Prostate gland (tissue), 2 donors: Measurements from ENCODE around the gene HOMEZ. TPM values are rescaled to one million over a fixed set of nuclear protein-coding genes. Genes with fewer than 3 reads are reported as not detected.
"Not testable (repeated sequence)": the region's sequence is repeated elsewhere in the genome, so short reads cannot be mapped to it uniquely, and the experiment has no call there.

Experiments used
- DNase-seq: peaks from one replicate; pipeline ENCODE4 v3.0.0-alpha.2; 2019; ENCODE audit warnings: low spot score
- H3K27ac ChIP-seq, 2 donors: fragments of 200-600 bp; sonication (generic); 2 replicates each; pipeline ENCODE4 v1.5.1; 2017 to 2019
- H3K27me3 ChIP-seq: fragments of 200-600 bp; sonication (generic); replicated peaks from 2 replicates; pipeline ENCODE4 v1.5.1; 2019; ENCODE audit not compliant: insufficient read depth
- H3K36me3 ChIP-seq, 2 donors: fragments of 200-600 bp; sonication (generic); 1 replicate in 1 of 2; 2 replicates in 1 of 2; pipeline versions ENCODE4 v1.5.1 to v1.8.1; 2017 to 2019
- H3K4me1 ChIP-seq: fragments of 200-600 bp; sonication (generic); replicated peaks from 2 replicates; pipeline ENCODE4 v1.5.1; 2019
- H3K4me3 ChIP-seq, 2 donors: fragments of 200-600 bp; sonication (generic); 2 replicates each; pipeline ENCODE4 v1.5.1; 2017 to 2019
- H3K9me3 ChIP-seq: fragments of 200-600 bp; sonication (generic); 2 replicates; pipeline ENCODE4 v1.5.1; 2017
- CTCF ChIP-seq, 4 experiments: fragments of 200-600 bp in 2 of 4; fragments of 450-650 bp in 2 of 4; sonication (generic) in 2 of 4; IDR thresholded peaks; 1 replicate in 3 of 4; 2 replicates in 1 of 4; pipeline ENCODE4 v1.5.1; 2016 to 2019; ENCODE audit warnings: antibody characterized with exemption in 4 of 4, mild to moderate bottlenecking in 2 of 4, moderate library complexity in 2 of 4
- POLR2A ChIP-seq: fragments of 450-650 bp; IDR thresholded peaks from one replicate; pipeline ENCODE4 v1.6.1; 2016; ENCODE audit warnings: antibody characterized with exemption, mild to moderate bottlenecking
- POLR2AphosphoS5 ChIP-seq: sonication (generic); formaldehyde crosslinking; IDR thresholded peaks from one replicate; pipeline ENCODE4 v1.6.1; 2017; ENCODE audit warnings: antibody characterized with exemption
- WGBS: methylation state at CpG from one replicate; pipeline ENCODE4 v1.1.5; 2018; 5-methylcytosine and 5-hydroxymethylcytosine counted together
- intact Hi-C: fragments of 100-400 bp; cut with DNase I; formaldehyde crosslinking; loops from one replicate; pipeline ENCODE4 v1.14.2; 2022
- total RNA-seq, 2 donors: library from RNA; depleted of rRNA; stranded (reverse); fragments of >200 nt; gene quantifications; one replicate each; pipeline ENCODE4 v1.1.0, GENCODE V29; 2016

Gene HOMEZ
- total RNA-seq, 2 donors from 2014 or later: 15.3 to 22.0 TPM

GRCh38 chr14:23285530-23286019, 357 bp downstream of the HOMEZ start:
- DNase-seq: no peak
- no peak for TF ChIP-seq POLR2AphosphoS5
- peak overlapping the region; percentile 92 to 99 for H3K27ac ChIP-seq
- peak overlapping the region; percentile 84 to 98 for H3K4me3 ChIP-seq
- H3K27me3 ChIP-seq: no peaks in the 10 kb centered on the region
- no peaks in the 10 kb centered on the region for H3K4me1 ChIP-seq
- no peaks in the 10 kb centered on the region for H3K9me3 ChIP-seq
- no peaks in the 10 kb centered on the region for H3K36me3 ChIP-seq
- intact Hi-C loops: no loop called here
- WGBS: under 1% methylated on average over 22 of the region's 22 CpGs

DNA sequence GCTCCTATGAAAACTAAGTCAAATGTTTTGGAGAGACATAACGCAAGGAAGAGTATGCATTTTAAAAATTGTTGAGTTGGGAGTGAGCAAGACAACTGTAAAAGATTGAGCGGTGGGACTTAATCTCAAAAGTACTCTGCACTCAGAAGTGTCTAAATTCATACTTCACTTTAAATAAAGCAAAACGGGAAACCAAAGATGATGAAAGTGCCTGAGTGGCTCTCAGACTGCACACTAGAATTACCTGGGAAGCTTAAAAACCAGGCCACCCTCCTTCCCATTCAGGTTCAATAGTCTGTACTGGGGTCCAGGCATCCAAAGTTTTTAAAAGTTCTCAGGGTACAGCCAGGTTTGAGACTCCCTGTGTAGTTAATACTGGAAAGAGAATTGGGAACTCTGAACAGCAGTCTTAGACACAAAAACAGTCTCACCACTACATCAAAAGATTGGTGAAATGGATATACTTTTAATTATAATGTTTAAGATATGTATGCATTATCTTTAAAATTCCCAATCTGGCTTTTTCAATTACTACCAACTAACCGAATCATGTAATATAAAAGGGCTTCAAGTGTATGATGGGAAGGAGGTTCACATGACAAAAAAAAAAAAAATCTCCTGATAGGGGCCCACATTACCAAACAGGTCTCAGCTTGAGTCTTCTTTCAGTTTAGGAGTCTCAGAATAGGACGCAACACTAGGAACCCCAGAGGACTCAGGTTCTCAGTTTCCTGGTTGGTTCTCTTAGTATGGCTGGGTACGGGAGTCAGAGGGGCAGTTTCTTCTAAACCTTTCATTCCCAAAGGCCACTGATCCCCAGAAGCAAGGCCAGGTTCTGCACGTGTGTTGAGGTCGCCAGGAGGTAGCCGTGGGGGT, 1.0 kb downstream of the HOMEZ start:
- Histone ChIP-seq H3K27ac (peak overlapping the region; percentile 92 to 99), H3K4me3 (peak overlapping the region; percentile 84 to 98), H3K36me3 (no peaks in the 10 kb centered on the region), H3K4me1 (no peaks in the 10 kb centered on the region), H3K27me3 (no peaks in the 10 kb centered on the region), H3K9me3 (no peaks in the 10 kb centered on the region)
- TF ChIP-seq CTCF (IDR thresholded peaks at IDR 0.05) (no peak), POLR2A (peak; percentile 21)
- peak; percentile 19 for DNase-seq
- 25% methylated on average over 9 of the region's 9 CpGs for WGBS
- intact Hi-C loops: no loop called here

GRCh38 chr14:23281247-23281646, 4.7 kb downstream of the HOMEZ start:
- H3K9me3 ChIP-seq: no peaks in the 10 kb centered on the region
- H3K27ac ChIP-seq: no peak overlapping the region
- DNase-seq: no peak
- 91% methylated on average over 6 of the region's 6 CpGs for WGBS
- intact Hi-C loops: no loop called here
- no peaks in the 10 kb centered on the region for H3K4me1 ChIP-seq
- H3K36me3 ChIP-seq: no peaks in the 10 kb centered on the region
- no peak overlapping the region for H3K4me3 ChIP-seq
- H3K27me3 ChIP-seq: no peaks in the 10 kb centered on the region
- no peak for TF ChIP-seq CTCF (IDR thresholded peaks at IDR 0.05)
- TF ChIP-seq POLR2AphosphoS5: no peak
- TF ChIP-seq POLR2A: no peak

- WGBS: 97% methylated on average over 6 of the region's 6 CpGs
- intact Hi-C loops, H3K4me3 ChIP-seq, DNase-seq, H3K4me1 ChIP-seq, H3K36me3 ChIP-seq, H3K9me3 ChIP-seq, H3K27me3 ChIP-seq, H3K27ac ChIP-seq: not testable (repeated sequence)
These were observed 8.0 kb downstream of the HOMEZ start for GRCh38 chr14:23277928-23278327.

DNA sequence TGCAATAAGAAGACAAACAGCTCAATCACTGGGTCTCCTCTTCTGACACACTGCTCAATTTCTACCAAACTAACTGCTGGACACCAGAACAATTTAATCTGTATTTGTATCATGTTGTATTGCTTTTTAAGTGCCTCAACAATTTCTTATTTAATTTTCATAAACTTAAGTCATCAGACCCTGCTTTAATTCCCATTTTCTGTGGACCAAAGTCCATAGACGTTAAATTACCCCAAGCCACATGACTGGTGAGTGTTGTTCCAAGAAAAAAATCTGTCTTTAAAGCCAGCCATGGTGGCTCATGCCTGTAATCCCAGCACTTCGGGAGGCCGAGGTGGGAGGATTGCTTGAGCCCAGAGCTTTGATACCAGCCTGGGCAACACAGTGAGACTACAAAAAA, 8.7 kb downstream of the HOMEZ start:
- H3K4me3 ChIP-seq: no peak overlapping the region
- no peaks in the 10 kb centered on the region for H3K36me3 ChIP-seq
- H3K27ac ChIP-seq: no peak overlapping the region
- no peak for DNase-seq
- intact Hi-C loops: no loop called here
- H3K27me3 ChIP-seq: no peaks in the 10 kb centered on the region
- TF ChIP-seq CTCF (IDR thresholded peaks at IDR 0.05): no peak
- TF ChIP-seq POLR2AphosphoS5: no peak
- TF ChIP-seq POLR2A: no peak
- no peaks in the 10 kb centered on the region for H3K4me1 ChIP-seq
- WGBS: 87% methylated on average over 3 of the region's 3 CpGs
- no peaks in the 10 kb centered on the region for H3K9me3 ChIP-seq

DNA sequence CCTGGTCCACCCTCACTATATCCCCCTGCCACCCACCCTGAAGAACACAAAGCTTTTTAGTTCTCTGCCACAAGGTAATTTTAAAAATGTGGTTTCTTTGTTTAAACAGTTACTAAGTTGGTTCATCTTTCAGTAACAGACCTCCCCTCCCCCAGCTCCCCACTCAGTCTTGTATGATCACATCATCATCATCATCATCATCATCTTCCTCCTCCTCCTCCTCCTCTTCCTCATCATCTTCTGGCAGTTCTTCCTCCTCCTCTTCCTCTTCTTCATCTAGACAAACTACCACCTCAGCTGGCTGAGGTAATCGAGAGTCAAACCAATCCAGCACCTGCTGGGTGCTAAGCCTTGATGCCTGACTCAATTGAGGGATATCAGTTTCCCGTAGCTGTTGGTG, 10.5 kb downstream of the HOMEZ start:
- Histone ChIP-seq H3K9me3 (no peaks in the 10 kb centered on the region), H3K4me3 (no peak overlapping the region), H3K27me3 (no peaks in the 10 kb centered on the region), H3K27ac (no peak overlapping the region), H3K36me3 (no peaks in the 10 kb centered on the region), H3K4me1 (no peaks in the 10 kb centered on the region)
- TF ChIP-seq POLR2AphosphoS5 (no peak), CTCF (IDR thresholded peaks at IDR 0.05) (no peak), POLR2A (no peak)
- DNase-seq: no peak
- intact Hi-C loops: no loop called here
- WGBS: 97% methylated on average over 2 of the region's 2 CpGs
